H1 (cell line): ENCODE results near the gene STAG1. TPM values are rescaled to one million over a fixed set of nuclear protein-coding genes. Genes with fewer than 3 reads are reported as not detected.

Experiments used
- CTBP2 ChIP-seq: IDR thresholded peaks from 2 replicates; pipeline ENCODE4 v1.7.0; 2011; ENCODE audit warnings: borderline replicate concordance, mild to moderate bottlenecking, moderate library complexity, mixed read lengths, low read length; ENCODE audit not compliant: insufficient read depth, insufficient read length
- GABPA ChIP-seq: IDR thresholded peaks from 2 replicates; pipeline ENCODE4 v1.6.1; 2011; ENCODE audit warnings: mild to moderate bottlenecking, low read length, moderate library complexity, borderline replicate concordance; ENCODE audit not compliant: insufficient read depth
- KDM4A ChIP-seq: IDR thresholded peaks from one replicate; pipeline ENCODE4 v1.7.1; 2012; ENCODE audit warnings: low read depth, mild to moderate bottlenecking, moderate library complexity, low read length, inconsistent platforms; ENCODE audit not compliant: severe bottlenecking
- TAF7 ChIP-seq: optimal IDR thresholded peaks from 2 replicates; pipeline ENCODE3; 2011; ENCODE audit warnings: low read depth, mild to moderate bottlenecking, inconsistent platforms, low read length, moderate library complexity, borderline replicate concordance
- polyA plus RNA-seq, 7 experiments: library from polyadenylated mRNA; depleted of rRNA in 3 of 7; stranded (reverse) in 5 of 7; unstranded in 2 of 7; fragments of >200 nt in 5 of 7; fragments of 200-250 nt in 2 of 7; gene quantifications; 1 replicate in 5 of 7; 2 replicates in 1 of 7; 4 replicates in 1 of 7; pipeline versions ENCODE4 v1.2.1 to v1.2.3, GENCODE V29; 2011 to 2013; ENCODE audit warnings: missing spikeins in 2 of 7, mixed read lengths in 2 of 7
- total RNA-seq: library from RNA; stranded (reverse); fragmentation: NEBNext Ultra II Directional; extraction: Animal tissue kit (Norgen Biotek cat#: 25700); gene quantifications from 2 replicates; pipeline ENCODE4 v1.2.1, GENCODE V29; 2021

STAG1 gene
- total and polyA plus RNA-seq, 2 of the 8 experiments (the other 6 are each of a cell fraction or from before 2014, with no cell fraction given): 4.6 to 23.4 TPM

- TF ChIP-seq TAF7: no peak
- TF ChIP-seq KDM4A: no peak
- TF ChIP-seq CTBP2: no peak
- no peak for TF ChIP-seq GABPA
Observed at GRCh38 chr3:136311261-136311660, 440.9 kb downstream of the STAG1 start (continued).
